HepG2 (cell line): ENCODE data around the gene TSNAX. TPM values are rescaled to one million over a fixed set of nuclear protein-coding genes. Genes with fewer than 3 reads are reported as not detected.

Source experiments
- ATAC-seq: fragments of 200-7000 bp; cut with Tn5 transposase; 3 replicates; pipeline ENCODE4 v1.9.1; 2020; ENCODE audit warnings: mild to moderate bottlenecking, moderate library complexity
- BruUV-seq: library from RNA; stranded (reverse); fragments of 400-500 nt; replicated peaks from 2 replicates; lab custom pipeline; 2021; lab: Mats Ljungman, UMichigan
- CTCF ChIA-PET: fragments of 300-600 bp; formaldehyde crosslinking; extraction: SDS; loops from one replicate; lab custom pipeline; 2021; ENCODE audit warnings: low total read pairs, inconsistent platforms, low intra/inter-chr PET ratio; lab: Yijun Ruan, JAX
- POLR2A ChIA-PET: fragments of 350-600 bp; sonication (Branson Sonifier 250); formaldehyde crosslinking; loops from one replicate; lab custom pipeline; 2020; ENCODE audit warnings: antibody characterized with exemption, inconsistent platforms; lab: Yijun Ruan, JAX
- DNase-seq: peaks from one replicate; pipeline ENCODE4 v3.0.0-alpha.2; 2015; ENCODE audit warnings: low spot score
- FAIRE-seq: peaks from 3 replicates; lab custom pipeline; 2011; peaks lifted over from hg19 to GRCh38; lab: Jason Lieb, UNC
- H2AFZ ChIP-seq: one replicate; pipeline ENCODE4 v1.6.1; 2011; ENCODE audit warnings: low read length, inconsistent platforms
- H3K27ac ChIP-seq: fragments of 300-600 bp; 3 replicates; pipeline ENCODE4 v1.8.0; 2011; ENCODE audit warnings: mixed run types, mild to moderate bottlenecking, mixed read lengths, low read length, inconsistent platforms; ENCODE audit not compliant: insufficient read depth; ENCODE audit errors: extremely low read length
- H3K27me3 ChIP-seq, 2 experiments: fragments of 200-600 bp in 1 of 2; 2 replicates in 1 of 2; 3 replicates in 1 of 2; pipeline versions ENCODE4 v1.6.0 to v1.8.0; 2011; ENCODE audit warnings: low read length in 2 of 2, mild to moderate bottlenecking in 2 of 2, moderate library complexity in 2 of 2, inconsistent platforms in 1 of 2; ENCODE audit not compliant: insufficient read depth in 2 of 2, control insufficient read depth in 1 of 2
- H3K36me3 ChIP-seq, 2 experiments: fragments of 200-600 bp in 1 of 2; replicated peaks in 1 of 2; 2 replicates in 1 of 2; 3 replicates in 1 of 2; pipeline versions ENCODE4 v1.5.1 to v1.8.0; 2011; ENCODE audit warnings: low read length in 2 of 2, inconsistent platforms in 1 of 2; ENCODE audit not compliant: insufficient read depth in 2 of 2, control insufficient read depth in 1 of 2
- H3K4me1 ChIP-seq: 2 replicates; pipeline ENCODE4 v1.5.1; 2012; ENCODE audit warnings: low read length, inconsistent platforms; ENCODE audit not compliant: insufficient read depth
- H3K4me2 ChIP-seq: 2 replicates; pipeline ENCODE4 v1.6.0; 2011; ENCODE audit warnings: low read depth, low read length, inconsistent platforms
- H3K4me3 ChIP-seq, 3 experiments: fragments of 200-600 bp in 1 of 3; sonication (generic), shearing (Covaris generic) in 1 of 3; replicated peaks in 1 of 3; 2 replicates each; pipeline ENCODE4 v1.5.1; 2011 to 2016; ENCODE audit warnings: low read length in 3 of 3, inconsistent platforms in 2 of 3, low read depth in 2 of 3, mild to moderate bottlenecking in 2 of 3, control low read depth in 1 of 3, mixed read lengths in 1 of 3; ENCODE audit not compliant: insufficient read depth in 1 of 3
- H3K79me2 ChIP-seq: one replicate; pipeline ENCODE4 v1.6.1; 2011; ENCODE audit warnings: low read length, inconsistent platforms; ENCODE audit not compliant: insufficient read depth
- H3K9ac ChIP-seq: 2 replicates; pipeline ENCODE4 v1.6.0; 2011; ENCODE audit warnings: mild to moderate bottlenecking, low read depth, low read length, inconsistent platforms; ENCODE audit not compliant: insufficient read depth
- H3K9me3 ChIP-seq: 2 replicates; pipeline ENCODE4 v1.5.1; 2012; ENCODE audit warnings: mild to moderate bottlenecking, low read length
- H4K20me1 ChIP-seq: 2 replicates; pipeline ENCODE4 v1.6.0; 2011; ENCODE audit warnings: inconsistent platforms, mild to moderate bottlenecking, low read length, moderate library complexity; ENCODE audit not compliant: insufficient read depth
- HBP1 ChIP-seq: IDR thresholded peaks from 2 replicates; pipeline ENCODE4 v1.6.1; 2016; ENCODE audit warnings: low read depth, control low read depth
- HINFP ChIP-seq: sonication (generic); formaldehyde crosslinking; IDR thresholded peaks from 2 replicates; pipeline ENCODE4 v1.4.0; 2020; ENCODE audit warnings: low read depth, mild to moderate bottlenecking, missing genetic modification reagents
- PHF20 ChIP-seq: sonication (generic); formaldehyde crosslinking; IDR thresholded peaks from 2 replicates; pipeline ENCODE4 v1.5.0; 2020; ENCODE audit warnings: mild to moderate bottlenecking, missing genetic modification reagents
- RAD21 ChIP-seq: fragments of 450-650 bp; formaldehyde crosslinking; IDR thresholded peaks from 2 replicates; pipeline ENCODE4 v1.5.0; 2020; ENCODE audit warnings: mild to moderate bottlenecking
- SIN3A ChIP-seq: IDR thresholded peaks from 2 replicates; pipeline ENCODE4 v1.6.1; 2011; ENCODE audit warnings: low read depth, mild to moderate bottlenecking, control low read depth, low read length, borderline replicate concordance
- ZBTB40 ChIP-seq, 2 experiments: fragments of 450-650 bp in 1 of 2; sonication (generic) in 1 of 2; formaldehyde crosslinking in 1 of 2; IDR thresholded peaks; 2 replicates each; pipeline versions ENCODE4 v1.6.1 to v1.8.0; 2016 to 2022; ENCODE audit warnings: antibody characterized with exemption in 1 of 2, mild to moderate bottlenecking in 1 of 2, missing genetic modification reagents in 1 of 2
- ZNF501 ChIP-seq: sonication (generic); formaldehyde crosslinking; IDR thresholded peaks from 2 replicates; pipeline ENCODE4 v1.5.1; 2020; ENCODE audit warnings: mild to moderate bottlenecking, moderate library complexity, missing genetic modification reagents
- WGBS: methylation state at CpG from one replicate; pipeline ENCODE4 v1.1.6; 2017; ENCODE audit warnings: low lambda C conversion rate; 5-methylcytosine and 5-hydroxymethylcytosine counted together
- in situ Hi-C: cut with HindIII; loops from 2 replicates; pipeline ENCODE4 v1.10.0; 2017; ENCODE audit warnings: low pct_unique_long_range_greater_than_20kb; ENCODE audit not compliant: extremely low pct_ligation_motif_present
- intact Hi-C: fragments of 100-400 bp; cut with micrococcal nuclease; formaldehyde crosslinking; loops from one replicate; pipeline ENCODE4 v1.10.0; 2022; ENCODE audit not compliant: unreplicated experiment
- polyA plus RNA-seq, 8 experiments: library from polyadenylated mRNA; depleted of rRNA in 3 of 8; stranded (reverse) in 7 of 8; unstranded in 1 of 8; fragments of >200 nt; fragmentation: Illumina TruSeq in 4 of 8; extraction: Trizol in 4 of 8; gene quantifications; 2 replicates each; pipeline versions ENCODE4 v1.2.1 to v1.2.3, GENCODE V29; 2011 to 2016; ENCODE audit warnings: low read depth in 4 of 8, missing spikeins in 1 of 8, mixed read lengths in 1 of 8; ENCODE audit not compliant: insufficient read depth in 1 of 8
- total RNA-seq, 5 experiments: library from RNA; depleted of rRNA; stranded (reverse); fragments of >200 nt; fragmentation: Illumina TruSeq; extraction: Trizol; gene quantifications; 2 replicates each; pipeline ENCODE4 v1.2.3, GENCODE V29; 2016; ENCODE audit warnings: low read depth in 1 of 5

TSNAX gene
- total and polyA plus RNA-seq, 2 of the 13 experiments (the other 11 are each of a cell fraction or from before 2014, with no cell fraction given), result 13.2 to 46.2 TPM

- peak; percentile 69 for DNase-seq
- TF ChIP-seq ZNF501 (CRISPR knock-in tag) (0 out of 2 replicates have a peak, but pooled peaks have one; percentile 23), HBP1 (CRISPR knock-in tag) (0 out of 2 replicates have a peak, but pooled peaks have one; percentile 53), ZBTB40 (IDR thresholded peaks at IDR 0.05) (peak; percentile 11; the same call in 1 of the 2 replicates), ZBTB40 (CRISPR knock-in tag; IDR thresholded peaks at IDR 0.05) (no peak), HINFP (CRISPR knock-in tag) (no peak), SIN3A (0 out of 2 replicates have a peak, but pooled peaks have one; percentile 26), PHF20 (CRISPR knock-in tag) (no peak), RAD21 (CRISPR knock-in tag) (peak; percentile 61)
Measured at GRCh38 chr1:231603598-231604275, 75.3 kb downstream of the TSNAX start.

More at GRCh38 chr1:231603598-231604275, 75.3 kb downstream of the TSNAX start:
- Histone ChIP-seq H4K20me1 (no peaks in the 10 kb centered on the region), H3K4me1 (peaks cover 12% of the 10 kb centered on the region; the same call in 1 of the 2 replicates), H3K9ac (peak overlapping the region; percentile 31; the same call in 1 of the 2 replicates), H3K9me3 (no peaks in the 10 kb centered on the region), H3K27ac (peak overlapping the region; percentile 9), H3K4me2 (peak overlapping the region; percentile 98), H2AFZ (peak overlapping the region; percentile 58), H3K4me3 (peak overlapping the region; percentile 55 to 77 (median 75)), H3K36me3 (no peaks in the 10 kb centered on the region), H3K79me2 (no peaks in the 10 kb centered on the region), H3K27me3 (no peaks in the 10 kb centered on the region)
- intact Hi-C loops, result loop anchor here (1.0 kb wide), 2 partner anchors 88 to 288 kb away; no protein-coding TSS in a partner anchor
- POLR2A ChIA-PET, result interaction anchor here (0.7 to 0.9 kb wide), 2 partner anchors 71 to 182 kb away, joined by 3 read pairs; partner anchors contain the start of gene EGLN1
- CTCF ChIA-PET, result interaction anchor here (0.7 to 2.0 kb wide), 3 partner anchors 13 to 288 kb away, joined by 3 to 15 read pairs (median 10); no protein-coding TSS in a partner anchor
- no TSS peak for BruUV-seq
- WGBS, result 1% methylated on average over 8 of the region's 8 CpGs
- in situ Hi-C loops, result loop anchor here (5.0 kb wide), 1 partner anchor 246 kb away; no protein-coding TSS in a partner anchor
- ATAC-seq, result peak; percentile 88
- FAIRE-seq, result peak; percentile 40
